HepG2 (cell line): Measurements from ENCODE around the gene CPNE5. TPM values are rescaled to one million over a fixed set of nuclear protein-coding genes. Genes with fewer than 3 reads are reported as not detected.

ENCODE experiments used
- ATF3 ChIP-seq: sonication (generic); formaldehyde crosslinking; IDR thresholded peaks from 2 replicates; pipeline ENCODE4 v1.4.0; 2020; ENCODE audit warnings: missing genetic modification reagents
- ERF ChIP-seq: IDR thresholded peaks from 2 replicates; pipeline ENCODE4 v1.6.1; 2018; ENCODE audit warnings: missing biosample characterization, missing genetic modification reagents
- FOXP1 ChIP-seq, 2 experiments: fragments of 450-650 bp in 1 of 2; IDR thresholded peaks; 2 replicates each; pipeline ENCODE4 v1.6.1; 2017 to 2018; ENCODE audit warnings: antibody characterized with exemption in 1 of 2
- GLMP ChIP-seq: sonication (generic); formaldehyde crosslinking; IDR thresholded peaks from 2 replicates; pipeline ENCODE4 v1.9.0; 2021; ENCODE audit warnings: missing genetic modification reagents, mild to moderate bottlenecking, borderline replicate concordance
- JDP2 ChIP-seq: sonication (generic); formaldehyde crosslinking; IDR thresholded peaks from 2 replicates; pipeline ENCODE4 v1.8.1; 2022; ENCODE audit warnings: missing genetic modification reagents, borderline replicate concordance
- MNT ChIP-seq: fragments of 450-650 bp; IDR thresholded peaks from 2 replicates; pipeline ENCODE4 v1.6.1; 2016
- MTA3 ChIP-seq: sonication (generic); formaldehyde crosslinking; IDR thresholded peaks from 2 replicates; pipeline ENCODE4 v1.4.0; 2020; ENCODE audit warnings: missing genetic modification reagents
- MXD4 ChIP-seq: IDR thresholded peaks from 2 replicates; pipeline ENCODE4 v1.6.1; 2016; ENCODE audit warnings: mild to moderate bottlenecking, missing biosample characterization, missing genetic modification reagents
- PAF1 ChIP-seq: IDR thresholded peaks from 2 replicates; pipeline ENCODE4 v1.6.1; 2016; ENCODE audit warnings: missing genetic modification reagents, missing compliant biosample characterization
- POLR2AphosphoS5 ChIP-seq: IDR thresholded peaks from 2 replicates; pipeline ENCODE4 v1.6.1; 2012; ENCODE audit warnings: low read depth, low read length
- PRPF4 ChIP-seq: fragments of 200-400 bp; formaldehyde crosslinking; IDR thresholded peaks from 2 replicates; pipeline ENCODE4 v1.6.1; 2016; ENCODE audit warnings: low read length, low read depth; ENCODE audit not compliant: poor library complexity, severe bottlenecking
- ZC3H13 ChIP-seq: sonication (generic); formaldehyde crosslinking; IDR thresholded peaks from 2 replicates; pipeline ENCODE4 v1.8.1; 2023; ENCODE audit warnings: mild to moderate bottlenecking, missing genetic modification reagents, moderate library complexity
- ZNF276 ChIP-seq: sonication (generic); formaldehyde crosslinking; IDR thresholded peaks from 2 replicates; pipeline ENCODE4 v1.4.0; 2020; ENCODE audit warnings: mild to moderate bottlenecking, low read depth, missing genetic modification reagents
- ZNF281 ChIP-seq: sonication (generic); formaldehyde crosslinking; IDR thresholded peaks from 2 replicates; pipeline ENCODE4 v1.4.0; 2020; ENCODE audit warnings: missing genetic modification reagents, borderline replicate concordance
- ZNF337 ChIP-seq: sonication (generic); formaldehyde crosslinking; IDR thresholded peaks from 2 replicates; pipeline ENCODE4 v1.5.1; 2020; ENCODE audit warnings: missing genetic modification reagents, low read depth, mild to moderate bottlenecking, borderline replicate concordance
- ZNF34 ChIP-seq: sonication (generic); formaldehyde crosslinking; IDR thresholded peaks from 2 replicates; pipeline ENCODE4 v1.4.0; 2020; ENCODE audit warnings: mild to moderate bottlenecking, missing genetic modification reagents, borderline replicate concordance
- ZNF367 ChIP-seq: sonication (generic); formaldehyde crosslinking; IDR thresholded peaks from 2 replicates; pipeline ENCODE4 v1.4.0; 2020; ENCODE audit warnings: missing genetic modification reagents, borderline replicate concordance
- ZNF451 ChIP-seq: sonication (generic); formaldehyde crosslinking; IDR thresholded peaks from 2 replicates; pipeline ENCODE4 v1.5.0; 2020; ENCODE audit warnings: mild to moderate bottlenecking, missing genetic modification reagents
- ZNF556 ChIP-seq: sonication (generic); formaldehyde crosslinking; IDR thresholded peaks from 2 replicates; pipeline ENCODE4 v1.4.0; 2020; ENCODE audit warnings: mild to moderate bottlenecking, missing genetic modification reagents, borderline replicate concordance
- ZNF605 ChIP-seq: sonication (generic); formaldehyde crosslinking; IDR thresholded peaks from 2 replicates; pipeline ENCODE4 v1.8.0; 2022; ENCODE audit warnings: mild to moderate bottlenecking, missing genetic modification reagents
- ZNF7 ChIP-seq: IDR thresholded peaks from 2 replicates; pipeline ENCODE4 v1.6.1; 2016; ENCODE audit warnings: missing biosample characterization, missing genetic modification reagents
- ZSCAN25 ChIP-seq: sonication (generic); formaldehyde crosslinking; IDR thresholded peaks from 2 replicates; pipeline ENCODE4 v1.8.0; 2022; ENCODE audit warnings: mild to moderate bottlenecking, missing genetic modification reagents
- polyA plus RNA-seq, 8 experiments: library from polyadenylated mRNA; depleted of rRNA in 3 of 8; stranded (reverse) in 7 of 8; unstranded in 1 of 8; fragments of >200 nt; fragmentation: Illumina TruSeq in 4 of 8; extraction: Trizol in 4 of 8; gene quantifications; 2 replicates each; pipeline versions ENCODE4 v1.2.1 to v1.2.3, GENCODE V29; 2011 to 2016; ENCODE audit warnings: low read depth in 4 of 8, missing spikeins in 1 of 8, mixed read lengths in 1 of 8; ENCODE audit not compliant: insufficient read depth in 1 of 8
- total RNA-seq, 5 experiments: library from RNA; depleted of rRNA; stranded (reverse); fragments of >200 nt; fragmentation: Illumina TruSeq; extraction: Trizol; gene quantifications; 2 replicates each; pipeline ENCODE4 v1.2.3, GENCODE V29; 2016; ENCODE audit warnings: low read depth in 1 of 5

The CPNE5 gene
- total and polyA plus RNA-seq, 2 of the 13 experiments (the other 11 are each of a cell fraction or from before 2014, with no cell fraction given) = 0.16 TPM; not detected in 1

GRCh38 chr6:36874443-36875249 lies 35.4 kb upstream of the CPNE5 start, which contains the start of gene PPIL1 (continued):
- TF ChIP-seq ZNF276 (CRISPR knock-in tag) = peak; percentile 83; the same call in 1 of the 2 replicates
- TF ChIP-seq ZNF34 (CRISPR knock-in tag) = no peak
- peak; percentile 97; the same call in 1 of the 2 replicates for TF ChIP-seq ZNF337 (CRISPR knock-in tag)
- no peak for TF ChIP-seq PRPF4
- TF ChIP-seq ERF (CRISPR knock-in tag) = peak; percentile 94
- TF ChIP-seq MNT = peak; percentile 84
- TF ChIP-seq PAF1 (CRISPR knock-in tag) = no peak
- TF ChIP-seq FOXP1 (IDR thresholded peaks at IDR 0.05) = no peak
- no peak for TF ChIP-seq FOXP1 (CRISPR knock-in tag; IDR thresholded peaks at IDR 0.05)
- peak; percentile 63; the same call in 1 of the 2 replicates for TF ChIP-seq ZNF556
- peak; percentile 94 for TF ChIP-seq ZNF605 (CRISPR knock-in tag)
- TF ChIP-seq POLR2AphosphoS5 = peak; percentile 91
- TF ChIP-seq GLMP (CRISPR knock-in tag) = no peak
- no peak for TF ChIP-seq MTA3
- TF ChIP-seq ZNF7 (CRISPR knock-in tag) = no peak
- no peak for TF ChIP-seq ZNF367 (CRISPR knock-in tag)
- TF ChIP-seq JDP2 (CRISPR knock-in tag) = no peak
- no peak; the same call in 1 of the 2 replicates for TF ChIP-seq ATF3
- TF ChIP-seq ZSCAN25 (CRISPR knock-in tag) = peak; percentile 68
- TF ChIP-seq MXD4 (CRISPR knock-in tag) = peak; percentile 93
- TF ChIP-seq ZNF281 (CRISPR knock-in tag) = no peak; the same call in 1 of the 2 replicates
- peak; percentile 93; the same call in 1 of the 2 replicates for TF ChIP-seq ZNF451 (CRISPR knock-in tag)
- no peak for TF ChIP-seq ZC3H13 (CRISPR knock-in tag)
